Tibial artery (tissue), 4 donors: Measurements from ENCODE around the gene POU2F2.

Experiments
- DNase-seq, 2 donors: peaks; one replicate each; pipeline ENCODE4 v3.0.0-alpha.2; 2019
- H3K27ac ChIP-seq, 2 donors: fragments of 200-600 bp; sonication (generic) in 1 of 2; 1 replicate in 1 of 2; 2 replicates in 1 of 2; pipeline ENCODE4 v1.5.1; 2018 to 2019; ENCODE audit warnings: mild to moderate bottlenecking in 1 of 2
- H3K27me3 ChIP-seq, 2 donors: fragments of 200-600 bp; sonication (generic) in 1 of 2; one replicate each; pipeline versions ENCODE4 v1.5.1 to v1.6.0; 2016 to 2019
- H3K36me3 ChIP-seq, 3 donors: fragments of 200-600 bp; sonication (generic) in 2 of 3; one replicate each; pipeline ENCODE4 v1.5.1; 2016 to 2019; ENCODE audit warnings: mild to moderate bottlenecking in 2 of 3
- H3K4me1 ChIP-seq, 4 donors: fragments of 200-600 bp; sonication (generic) in 2 of 4; 1 replicate in 3 of 4; 2 replicates in 1 of 4; pipeline ENCODE4 v1.5.1; 2016 to 2019
- H3K4me3 ChIP-seq, 2 donors: fragments of 200-600 bp; sonication (generic) in 1 of 2; 1 replicate in 1 of 2; 2 replicates in 1 of 2; pipeline ENCODE4 v1.5.1; 2018 to 2019; ENCODE audit warnings: mild to moderate bottlenecking in 2 of 2
- H3K9me3 ChIP-seq, 3 donors: fragments of 200-600 bp; sonication (generic) in 1 of 3; one replicate each; pipeline ENCODE4 v1.5.1; 2016 to 2019
- CTCF ChIP-seq, 2 experiments: fragments of 200-600 bp in 1 of 2; fragments of 450-650 bp in 1 of 2; IDR thresholded peaks; one replicate each; pipeline ENCODE4 v1.5.1; 2017 to 2019; ENCODE audit warnings: antibody characterized with exemption in 2 of 2, mild to moderate bottlenecking in 1 of 2, moderate library complexity in 1 of 2
- intact Hi-C: fragments of 100-400 bp; cut with DNase I; formaldehyde crosslinking; loops from one replicate; pipeline ENCODE4 v1.15.0; 2023; ENCODE audit warnings: low total_unique reads

The POU2F2 gene

DNA sequence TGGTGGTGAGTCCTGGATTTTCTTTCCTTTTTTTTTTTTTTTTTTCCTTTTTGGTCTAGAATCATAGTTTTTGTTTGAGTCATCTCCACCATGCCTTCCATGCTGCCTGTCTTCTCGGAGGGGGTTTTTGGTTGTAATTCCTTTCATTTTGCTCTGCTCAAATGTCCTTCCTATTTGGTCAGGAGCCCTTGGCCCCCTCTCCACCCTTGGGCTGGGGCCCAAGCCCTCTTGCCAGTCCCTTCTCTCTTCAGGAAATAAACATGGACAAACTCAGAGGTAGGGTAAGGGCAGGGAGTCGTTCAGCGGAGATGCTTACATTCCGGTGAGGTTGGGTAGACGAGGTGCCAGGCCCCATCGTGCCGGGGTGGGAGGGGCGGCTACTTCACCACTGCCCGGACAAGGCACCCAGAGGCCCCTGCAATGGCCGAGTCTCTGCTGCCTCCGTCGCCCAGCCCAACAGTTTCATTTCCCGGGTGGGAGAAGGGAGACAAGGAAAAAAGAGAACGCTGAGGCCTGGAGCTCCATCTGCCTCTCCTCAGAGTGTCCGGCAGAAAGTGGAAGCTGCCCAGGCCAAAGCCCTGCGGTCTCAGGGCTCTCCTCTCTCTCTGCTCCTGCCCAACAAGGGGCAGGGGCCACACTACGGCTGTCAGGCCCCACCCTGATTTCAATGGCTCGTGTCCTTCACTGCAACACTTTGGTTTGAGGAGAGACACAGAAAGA is 43.6 kb downstream of the POU2F2 start:
- Histone ChIP-seq H3K27me3 (no peaks in the 10 kb centered on the region), H3K9me3 (no peaks in the 10 kb centered on the region), H3K4me1 (peaks cover 0 to 13% (median 1%) of the 10 kb centered on the region in 4 donors), H3K27ac (peak overlapping the region in 1 of 2 donors; percentile 19), H3K36me3 (peaks cover 3 to 9% (median 6%) of the 10 kb centered on the region in 3 donors), H3K4me3 (peak overlapping the region in 1 of 2 donors; percentile 7)
- TF ChIP-seq CTCF (IDR thresholded peaks at IDR 0.05), result no peak
- DNase-seq, result no peak
- intact Hi-C loops, result no loop called here

DNA sequence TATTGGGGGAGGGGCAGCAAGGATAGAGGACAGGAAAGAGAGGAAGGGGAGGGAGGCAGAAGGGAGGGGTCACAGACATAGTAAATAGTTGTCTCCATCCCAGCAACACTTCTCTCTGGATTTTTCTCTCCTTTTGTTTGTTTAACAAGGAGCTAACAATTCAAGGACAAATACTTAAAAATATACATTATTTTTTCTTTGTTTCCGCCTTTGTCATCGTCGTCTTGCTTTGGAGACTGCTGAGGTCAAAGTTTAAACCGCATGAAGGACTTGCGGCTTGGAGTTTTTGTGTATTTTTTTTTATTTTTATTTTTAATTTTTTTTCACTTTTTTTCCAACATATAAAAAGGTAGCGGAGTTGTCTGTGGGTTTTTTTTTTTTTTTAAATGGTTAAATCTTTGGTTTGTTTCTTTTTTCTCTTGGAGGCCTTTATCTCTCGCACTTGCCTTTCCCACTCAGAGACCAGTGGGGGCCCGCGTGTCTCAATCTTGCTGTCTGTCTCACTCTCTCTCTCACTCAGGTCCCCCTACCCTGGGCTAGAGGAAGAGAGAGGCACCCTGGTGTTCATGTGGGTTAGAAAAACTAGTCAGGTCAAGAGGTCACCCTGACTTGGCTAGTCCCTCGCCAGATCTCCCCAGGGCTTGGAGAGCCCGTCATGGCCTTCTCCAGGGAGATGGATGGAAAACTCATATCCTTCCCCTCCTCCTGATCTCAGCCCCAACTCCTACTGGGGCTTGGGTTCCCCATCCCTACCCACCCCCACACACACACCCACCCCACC is 45.3 kb downstream of the POU2F2 start:
- Histone ChIP-seq H3K9me3 (no peaks in the 10 kb centered on the region), H3K4me1 (peaks cover 0 to 13% (median 0%) of the 10 kb centered on the region in 4 donors), H3K27me3 (no peaks in the 10 kb centered on the region), H3K4me3 (no peak overlapping the region), H3K36me3 (peaks cover 8 to 24% (median 15%) of the 10 kb centered on the region in 3 donors), H3K27ac (no peak overlapping the region)
- intact Hi-C loops, result no loop called here
- no peak for DNase-seq
- TF ChIP-seq CTCF (IDR thresholded peaks at IDR 0.05), result no peak

- H3K4me3 ChIP-seq, result no peak overlapping the region
- no peak for TF ChIP-seq CTCF (IDR thresholded peaks at IDR 0.05)
- DNase-seq, result no peak
- intact Hi-C loops, result no loop called here
- no peak overlapping the region for H3K27ac ChIP-seq
- H3K27me3 ChIP-seq, result no peaks in the 10 kb centered on the region
- H3K9me3 ChIP-seq, result no peaks in the 10 kb centered on the region
- H3K4me1 ChIP-seq, result peaks cover 0 to 13% (median 0%) of the 10 kb centered on the region in 4 donors
- H3K36me3 ChIP-seq, result peaks cover 15 to 31% (median 18%) of the 10 kb centered on the region in 3 donors
Observed at GRCh38 chr19:42086188-42086736, 46.0 kb downstream of the POU2F2 start.

- TF ChIP-seq CTCF (IDR thresholded peaks at IDR 0.05), result no peak
- no peak for DNase-seq
- Histone ChIP-seq H3K4me1 (peaks cover 0 to 5% (median 0%) of the 10 kb centered on the region in 4 donors), H3K27me3 (no peaks in the 10 kb centered on the region), H3K4me3 (no peak overlapping the region), H3K9me3 (no peaks in the 10 kb centered on the region), H3K36me3 (peaks cover 41 to 58% (median 46%) of the 10 kb centered on the region in 3 donors), H3K27ac (no peak overlapping the region)
- intact Hi-C loops, result no loop called here
Observed at GRCh38 chr19:42083537-42083936, 48.7 kb downstream of the POU2F2 start.

DNA sequence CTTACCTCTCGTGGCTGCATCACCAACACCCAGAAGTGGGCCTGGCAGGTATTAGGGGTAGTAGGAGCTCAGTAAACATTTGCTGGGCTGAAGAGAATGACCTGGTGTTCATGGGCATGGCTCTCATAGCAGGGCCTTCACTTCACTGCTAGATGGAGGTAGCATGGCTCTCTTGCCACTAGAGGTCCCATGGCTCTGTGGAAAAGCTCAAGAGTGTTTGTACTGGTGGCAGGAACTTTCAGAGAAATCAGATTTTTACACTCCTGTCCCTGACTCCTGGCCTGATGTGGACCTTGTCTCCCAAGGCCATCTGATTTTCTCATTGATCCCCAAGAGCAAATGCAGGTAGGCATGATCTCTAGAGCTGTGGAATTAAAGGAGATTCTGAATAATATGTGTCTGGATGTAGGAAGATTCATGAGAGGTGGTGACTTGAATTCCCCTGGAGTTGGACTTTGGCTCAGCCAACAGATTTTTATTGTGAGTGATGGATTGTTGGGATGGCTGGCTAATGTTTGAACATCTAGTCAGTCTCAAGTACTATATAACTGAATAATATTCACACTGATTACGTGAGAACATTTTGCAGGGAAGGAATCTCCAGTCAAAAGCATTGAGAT is 50.6 kb downstream of the POU2F2 start:
- peaks cover 41 to 64% (median 46%) of the 10 kb centered on the region in 3 donors for H3K36me3 ChIP-seq
- H3K9me3 ChIP-seq, result no peaks in the 10 kb centered on the region
- no peak for DNase-seq
- TF ChIP-seq CTCF (IDR thresholded peaks at IDR 0.05), result peak in 1 of 2 experiments; percentile 12
- no peaks in the 10 kb centered on the region for H3K27me3 ChIP-seq
- intact Hi-C loops, result no loop called here
- peaks cover 0 to 15% (median 12%) of the 10 kb centered on the region in 4 donors for H3K4me1 ChIP-seq
- no peak overlapping the region for H3K4me3 ChIP-seq
- no peak overlapping the region for H3K27ac ChIP-seq
